Type B pancreatic cell (in vitro differentiated cells): ENCODE data around the gene LRRIQ1. TPM values are rescaled to one million over a fixed set of nuclear protein-coding genes. Genes with fewer than 3 reads are reported as not detected.

ENCODE experiments used
- DNase-seq: peaks from one replicate; pipeline ENCODE4 v3.0.0; 2021; ENCODE audit warnings: mixed read lengths; ENCODE audit not compliant: unreplicated experiment; ENCODE audit errors: extremely low spot score
- H3K27ac Mint-ChIP-seq: 2 replicates; pipeline ENCODE4 v1.8.0; 2021; ENCODE audit warnings: mild to moderate bottlenecking, mixed read lengths
- H3K27me3 Mint-ChIP-seq: 2 replicates; pipeline ENCODE4 v1.8.0; 2021; ENCODE audit warnings: mixed read lengths
- H3K36me3 Mint-ChIP-seq: 2 replicates; pipeline ENCODE4 v1.8.0; 2021; ENCODE audit warnings: mixed read lengths
- H3K4me1 Mint-ChIP-seq: one replicate; pipeline ENCODE4 v1.8.0; 2021; ENCODE audit warnings: mixed read lengths; ENCODE audit not compliant: unreplicated experiment
- H3K4me3 Mint-ChIP-seq: 2 replicates; pipeline ENCODE4 v1.8.0; 2021; ENCODE audit warnings: mild to moderate bottlenecking, mixed read lengths
- H3K9me3 Mint-ChIP-seq: 2 replicates; pipeline ENCODE4 v1.8.0; 2021; ENCODE audit warnings: mixed read lengths
- CTCF ChIP-seq: fragments of 200-600 bp; sonication (generic); conservative IDR thresholded peaks from 2 replicates; pipeline ENCODE4 v1.5.0; 2021; ENCODE audit warnings: antibody characterized with exemption, mild to moderate bottlenecking
- total RNA-seq: library from RNA; stranded (reverse); gene quantifications from 2 replicates; pipeline ENCODE4 v1.2.1, GENCODE V29; 2021; ENCODE audit warnings: low replicate concordance

Gene LRRIQ1
- total RNA-seq, 1 donor from 2014 or later: 9.7 TPM

- no peaks in the 10 kb centered on the region for H3K9me3 Mint-ChIP-seq
- no peaks in the 10 kb centered on the region for H3K36me3 Mint-ChIP-seq
- H3K4me3 Mint-ChIP-seq: no peak overlapping the region
- no peak for TF ChIP-seq CTCF
- no peak for DNase-seq
- no peaks in the 10 kb centered on the region for H3K27me3 Mint-ChIP-seq
- H3K4me1 Mint-ChIP-seq: no peaks in the 10 kb centered on the region
- no peak overlapping the region for H3K27ac Mint-ChIP-seq
These were observed 18.1 kb upstream of the LRRIQ1 start for GRCh38 chr12:85018098-85018497.

GRCh38 chr12:85029456-85029855, 6.7 kb upstream of the LRRIQ1 start:
- Mint-ChIP-seq H3K36me3 (no peaks in the 10 kb centered on the region), H3K9me3 (no peaks in the 10 kb centered on the region), H3K4me3 (no peak overlapping the region), H3K4me1 (peaks cover 3% of the 10 kb centered on the region), H3K27me3 (peaks cover 13% of the 10 kb centered on the region), H3K27ac (no peak overlapping the region)
- peak; percentile 84 for TF ChIP-seq CTCF
- DNase-seq: no peak

GRCh38 chr12:85036733-85037132, 582 bp downstream of the LRRIQ1 start:
- peak overlapping the region; percentile 97 for H3K4me3 Mint-ChIP-seq
- H3K27me3 Mint-ChIP-seq: peaks cover 13% of the 10 kb centered on the region
- H3K36me3 Mint-ChIP-seq: no peaks in the 10 kb centered on the region
- peaks cover 6% of the 10 kb centered on the region for H3K4me1 Mint-ChIP-seq
- no peak for TF ChIP-seq CTCF
- no peak for DNase-seq
- H3K27ac Mint-ChIP-seq: peak overlapping the region; percentile 93
- H3K9me3 Mint-ChIP-seq: no peaks in the 10 kb centered on the region

GRCh38 chr12:85041395-85041794, 5.2 kb downstream of the LRRIQ1 start:
- Mint-ChIP-seq H3K36me3 (no peaks in the 10 kb centered on the region), H3K27ac (no peak overlapping the region), H3K27me3 (no peaks in the 10 kb centered on the region), H3K9me3 (no peaks in the 10 kb centered on the region), H3K4me1 (no peaks in the 10 kb centered on the region), H3K4me3 (no peak overlapping the region)
- DNase-seq: no peak
- no peak for TF ChIP-seq CTCF

GRCh38 chr12:85043829-85044228, 7.7 kb downstream of the LRRIQ1 start:
- H3K27me3 Mint-ChIP-seq: no peaks in the 10 kb centered on the region
- no peak for DNase-seq
- no peaks in the 10 kb centered on the region for H3K9me3 Mint-ChIP-seq
- no peak overlapping the region for H3K4me3 Mint-ChIP-seq
- no peak for TF ChIP-seq CTCF
- no peaks in the 10 kb centered on the region for H3K36me3 Mint-ChIP-seq
- H3K4me1 Mint-ChIP-seq: no peaks in the 10 kb centered on the region
- no peak overlapping the region for H3K27ac Mint-ChIP-seq

- no peak for DNase-seq
- H3K36me3 Mint-ChIP-seq: no peaks in the 10 kb centered on the region
- no peaks in the 10 kb centered on the region for H3K27me3 Mint-ChIP-seq
- H3K27ac Mint-ChIP-seq: no peak overlapping the region
- no peaks in the 10 kb centered on the region for H3K4me1 Mint-ChIP-seq
- no peaks in the 10 kb centered on the region for H3K9me3 Mint-ChIP-seq
- no peak overlapping the region for H3K4me3 Mint-ChIP-seq
- TF ChIP-seq CTCF: peak; percentile 86
These were observed 21.3 kb downstream of the LRRIQ1 start for GRCh38 chr12:85057370-85057963.
